Measurements from ENCODE around the gene COP1. TPM values are rescaled to one million over a fixed set of nuclear protein-coding genes. Genes with fewer than 3 reads are reported as not detected.

COP1 gene
- total RNA-seq, 1 experiment from 2014 or later: 36.0 TPM

GRCh38 chr1:176029609-176030008 is 177.5 kb downstream of the COP1 start (continued):
- TF ChIP-seq ARID4B (CRISPR knock-in tag; IDR thresholded peaks at IDR 0.05; ENCODE audit: borderline replicate concordance) (no peak), KAT7 (CRISPR knock-in tag; IDR thresholded peaks at IDR 0.05; ENCODE audit: borderline replicate concordance) (no peak), IRF2 (CRISPR knock-in tag; IDR thresholded peaks at IDR 0.05; ENCODE audit: borderline replicate concordance, low read depth) (no peak), ZNF138 (CRISPR knock-in tag; conservative IDR thresholded peaks at IDR 0.05) (no peak)

GRCh38 chr1:176029155-176029554 is 177.9 kb downstream of the COP1 start:
- H3K36me3 Mint-ChIP-seq: peaks cover 5% of the 10 kb centered on the region; the same call in 1 of the 2 replicates
- DNase-seq (ENCODE audit: low spot score): no peak
- ChIA-PET POLR2A (no interaction called here), CTCF (no interaction called here)
- H3K27me3 Mint-ChIP-seq (ENCODE audit: low read depth): no peaks in the 10 kb centered on the region
- H3K4me1 Mint-ChIP-seq: no peaks in the 10 kb centered on the region
- H3K9me3 Mint-ChIP-seq: no peaks in the 10 kb centered on the region
- H3K4me3 Mint-ChIP-seq: no peak overlapping the region
- no peak overlapping the region for H3K27ac Mint-ChIP-seq
- no peak for ATAC-seq
- TF ChIP-seq CDX4 (CRISPR knock-in tag; IDR thresholded peaks at IDR 0.05; ENCODE audit: borderline replicate concordance) (no peak), NFATC4 (CRISPR knock-in tag; IDR thresholded peaks at IDR 0.05) (no peak), TEAD4 (CRISPR knock-in tag; IDR thresholded peaks at IDR 0.05) (no peak), ZNF532 (CRISPR knock-in tag; IDR thresholded peaks at IDR 0.05; ENCODE audit: borderline replicate concordance) (no peak), NFE2L1 (CRISPR knock-in tag; IDR thresholded peaks at IDR 0.05) (no peak), E2F1 (CRISPR knock-in tag; IDR thresholded peaks at IDR 0.05) (no peak), SMAD4 (CRISPR knock-in tag; IDR thresholded peaks at IDR 0.05) (no peak), CBFB (CRISPR knock-in tag; IDR thresholded peaks at IDR 0.05; ENCODE audit: low read depth) (no peak), SMAD3 (CRISPR knock-in tag; IDR thresholded peaks at IDR 0.05; ENCODE audit: borderline replicate concordance) (no peak), ZNF416 (CRISPR knock-in tag; IDR thresholded peaks at IDR 0.05) (no peak), JUN (CRISPR knock-in tag; IDR thresholded peaks at IDR 0.05) (no peak), ZMAT4 (CRISPR knock-in tag; IDR thresholded peaks at IDR 0.05) (no peak), GRHL2 (CRISPR knock-in tag; IDR thresholded peaks at IDR 0.05; ENCODE audit: insufficient replicate concordance, severe bottlenecking) (no peak), NR2C2 (CRISPR knock-in tag; IDR thresholded peaks at IDR 0.05) (no peak), TEAD1 (CRISPR knock-in tag; IDR thresholded peaks at IDR 0.05) (no peak), IRF2 (CRISPR knock-in tag; IDR thresholded peaks at IDR 0.05; ENCODE audit: borderline replicate concordance, low read depth) (no peak), AFF4 (CRISPR knock-in tag; IDR thresholded peaks at IDR 0.05; ENCODE audit: borderline replicate concordance) (no peak), ZNF138 (CRISPR knock-in tag; conservative IDR thresholded peaks at IDR 0.05) (no peak), PREB (CRISPR knock-in tag; IDR thresholded peaks at IDR 0.05; ENCODE audit: borderline replicate concordance) (no peak)
